NOMO-1 (cell line): ENCODE results near the gene NTNG2.

Experiments used
- DNase-seq, 2 experiments: peaks; one replicate each; lab custom pipeline; 2025; ENCODE audit not compliant: unreplicated experiment in 2 of 2; lab: John Stamatoyannopoulos, UW

Gene NTNG2

DNA sequence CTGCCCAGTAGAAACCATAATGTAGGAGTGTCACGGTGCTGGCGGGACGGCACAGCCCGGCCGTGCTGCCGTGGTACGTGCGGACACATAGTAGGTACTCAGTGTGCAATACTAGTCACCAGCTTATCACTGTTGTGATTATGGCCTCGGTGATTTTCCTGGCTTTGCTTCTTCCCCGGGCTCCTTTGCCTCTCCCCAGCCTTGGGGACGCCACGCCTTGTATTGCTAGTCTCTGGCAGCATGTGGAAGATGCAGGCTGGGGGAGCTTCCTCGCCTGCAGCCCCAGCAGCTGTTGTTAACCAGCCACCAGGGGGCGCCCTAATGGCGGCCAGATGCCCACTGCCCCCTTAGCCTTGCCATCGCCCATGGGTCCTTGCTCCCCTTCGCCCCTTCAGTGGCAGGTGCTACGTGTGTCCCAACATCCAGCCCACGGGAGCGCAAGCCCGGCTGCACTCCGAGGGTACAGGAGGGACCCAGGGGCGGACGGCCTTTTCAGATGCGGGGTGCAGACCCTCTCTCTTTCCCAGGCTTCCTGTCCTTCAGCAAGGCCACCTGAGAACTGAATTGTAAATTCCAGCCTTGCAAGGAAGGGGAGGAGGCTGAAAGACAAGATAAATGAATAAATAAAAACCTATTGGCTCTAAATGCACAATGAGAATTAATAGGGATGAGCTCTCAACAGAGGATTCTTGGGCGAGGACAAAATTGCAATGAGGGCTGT, 8.0 kb downstream of the NTNG2 start:
- peak; percentile 46 to 55 for DNase-seq

DNA sequence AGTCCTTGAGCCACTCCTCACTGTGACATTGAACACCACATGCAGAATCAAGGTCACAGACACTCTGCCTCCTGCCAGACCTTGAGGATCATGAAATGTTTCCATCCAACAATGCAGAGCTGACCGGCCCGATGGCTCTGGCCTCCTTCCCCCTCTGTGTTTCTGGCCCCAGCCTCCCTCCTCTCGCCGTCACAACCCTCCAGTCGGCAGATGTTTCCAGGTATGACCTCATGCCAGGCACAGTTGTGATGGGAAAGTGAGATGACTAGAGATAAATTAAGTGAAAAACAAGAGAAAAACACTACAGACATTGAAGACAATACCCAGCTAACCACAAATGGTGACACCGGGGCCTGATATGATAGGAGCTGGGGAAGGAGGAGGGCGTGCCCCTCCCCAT, 9.8 kb downstream of the NTNG2 start:
- DNase-seq, result no peak

DNA sequence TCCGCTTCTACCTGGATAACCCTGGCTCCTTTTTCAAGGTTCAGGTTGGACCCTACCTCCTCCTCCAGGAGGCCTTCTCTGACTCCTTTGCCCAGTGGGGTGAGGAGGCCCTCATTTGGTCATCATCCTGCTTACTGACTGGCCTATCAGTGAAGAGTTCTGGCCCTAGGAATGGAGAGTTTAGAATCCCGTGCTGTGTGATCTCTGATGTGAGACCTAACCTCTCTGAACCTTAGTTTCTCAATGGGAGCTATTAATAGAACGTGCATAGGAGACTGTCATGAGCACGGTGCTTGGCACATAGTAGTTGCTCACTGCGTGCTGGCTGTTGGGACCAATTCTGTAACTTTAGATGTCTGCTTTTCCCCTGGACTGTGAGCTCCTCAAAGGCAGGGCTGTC, 10.3 kb downstream of the NTNG2 start:
- no peak for DNase-seq

DNA sequence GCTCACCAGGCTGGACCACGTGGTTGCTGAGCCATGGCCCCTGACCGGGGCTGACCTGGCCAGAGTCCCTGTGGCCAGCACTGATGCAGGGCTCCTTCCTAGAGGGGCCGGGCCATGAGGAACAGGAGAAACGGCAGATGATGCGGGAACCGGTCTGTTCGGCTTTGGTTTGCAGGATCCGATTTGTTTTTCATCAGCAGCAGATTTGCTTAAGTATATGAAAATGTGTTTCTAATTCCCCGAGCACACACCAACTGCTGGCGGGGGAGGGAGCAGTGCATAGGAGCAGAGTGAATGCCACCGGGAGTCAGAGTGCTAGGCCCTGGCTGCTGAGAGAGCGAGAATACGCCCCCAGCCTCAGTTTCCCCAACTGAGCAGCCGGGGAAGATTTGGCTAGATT, 13.6 kb downstream of the NTNG2 start:
- no peak for DNase-seq

GRCh38 chr9:132176338-132176737, 14.5 kb downstream of the NTNG2 start:
- no peak for DNase-seq

DNA sequence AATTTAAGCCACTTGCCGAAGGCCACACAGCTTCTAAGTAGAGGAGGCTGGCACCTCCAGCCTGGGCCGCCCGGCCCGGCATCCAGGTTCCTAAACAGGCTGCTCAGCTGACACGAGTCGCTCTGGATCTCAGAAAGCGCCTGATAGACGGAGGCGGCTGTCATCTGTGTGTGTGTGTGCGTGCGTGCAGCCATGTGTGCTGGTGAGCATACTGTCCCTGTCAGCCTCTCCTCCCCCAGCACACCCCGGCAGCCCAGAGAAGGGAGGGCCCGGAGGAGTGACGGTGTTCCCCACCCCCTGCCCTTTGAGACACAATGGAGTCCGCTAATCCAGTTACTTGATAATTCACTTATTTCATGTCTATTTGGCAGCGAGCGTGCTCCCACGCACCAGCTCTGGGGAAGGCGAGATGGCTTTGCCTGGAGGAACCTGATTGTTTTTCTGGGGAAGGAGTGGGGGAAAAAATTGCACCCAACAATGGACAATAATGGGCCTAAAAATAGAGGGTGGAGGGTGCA, 20.0 kb downstream of the NTNG2 start:
- DNase-seq, result no peak

DNA sequence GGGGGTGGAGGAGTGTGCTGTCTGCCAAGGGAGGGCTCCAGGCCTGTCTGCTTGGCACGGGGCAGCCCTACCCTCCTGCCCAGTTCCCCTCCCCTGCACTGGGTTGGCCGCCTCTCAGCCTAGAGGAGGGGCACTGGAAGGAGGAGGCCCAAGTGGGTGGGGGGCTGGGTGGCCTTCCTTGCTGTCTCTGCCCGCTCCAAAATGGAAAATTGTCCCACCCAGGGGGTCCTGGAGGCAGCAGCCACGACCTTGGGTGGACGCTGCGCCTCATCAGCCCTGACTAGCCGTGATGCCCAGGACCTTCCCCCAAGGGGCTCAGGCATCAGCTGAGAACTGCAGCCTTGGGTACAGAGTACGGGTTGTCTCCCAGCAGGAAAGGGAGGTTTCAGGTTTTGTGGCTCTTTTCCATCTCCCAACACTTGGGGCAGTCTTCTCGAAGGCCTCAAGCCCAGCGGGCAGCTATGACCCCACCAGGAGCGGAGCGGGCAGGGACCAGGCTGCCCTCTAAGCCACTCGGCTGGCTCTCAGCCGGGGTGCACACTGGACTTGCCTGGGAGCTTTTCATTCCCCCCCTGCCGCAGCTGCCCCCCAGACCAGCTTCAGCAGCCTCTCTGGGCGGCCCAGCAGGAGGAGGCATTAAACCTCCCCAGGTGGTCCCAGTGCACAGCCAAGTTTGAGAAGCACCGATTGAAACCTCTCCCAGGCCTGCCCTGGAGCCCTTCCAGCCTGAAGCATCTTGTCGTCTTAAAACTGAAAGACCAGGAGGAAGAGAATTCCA, 20.6 kb downstream of the NTNG2 start:
- DNase-seq, result no peak

DNA sequence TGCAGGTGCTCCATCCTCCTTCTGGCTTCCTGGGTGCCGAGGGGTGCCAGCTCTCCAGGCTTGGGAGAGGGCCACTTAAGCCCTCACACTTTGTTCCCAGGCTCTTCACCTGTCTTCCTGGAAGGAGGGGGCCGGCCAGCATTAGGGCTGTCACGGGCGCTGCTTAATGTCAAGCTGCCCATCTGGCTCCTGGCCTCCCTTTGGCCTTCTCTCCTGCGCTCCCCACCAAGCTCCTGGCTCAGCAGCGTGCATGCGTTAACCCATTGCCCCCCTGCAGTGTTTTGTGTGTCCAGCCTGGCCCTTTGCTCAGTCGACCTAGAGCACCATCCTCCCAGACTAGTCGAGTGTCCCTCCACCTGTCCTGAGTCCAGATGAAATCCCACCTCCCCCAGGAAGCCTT, 21.3 kb downstream of the NTNG2 start:
- no peak for DNase-seq

GRCh38 chr9:132183715-132184114, 21.9 kb downstream of the NTNG2 start:
- no peak for DNase-seq

DNA sequence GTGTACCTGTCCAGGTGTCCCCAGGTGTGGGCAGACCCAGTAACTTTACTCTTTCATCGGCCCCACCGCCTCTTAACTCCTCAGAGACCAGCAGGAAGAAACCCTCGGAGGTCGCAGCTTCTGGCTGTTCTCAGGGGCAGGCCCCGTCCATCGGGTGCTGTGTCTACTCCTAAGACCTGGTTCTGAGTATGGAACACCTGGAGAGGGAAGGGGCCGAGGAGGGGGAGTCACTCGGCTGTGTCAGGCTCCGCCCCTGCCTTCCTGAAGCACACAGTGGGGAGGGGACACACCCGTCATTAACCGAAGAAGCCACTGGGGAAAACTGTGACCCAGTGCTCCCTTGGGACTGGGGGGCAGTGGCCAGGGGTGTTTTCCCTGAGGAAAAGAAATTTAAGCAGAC, 22.3 kb downstream of the NTNG2 start:
- no peak for DNase-seq

- DNase-seq, result no peak
These were observed 23.5 kb downstream of the NTNG2 start for GRCh38 chr9:132185073-132186009.

DNA sequence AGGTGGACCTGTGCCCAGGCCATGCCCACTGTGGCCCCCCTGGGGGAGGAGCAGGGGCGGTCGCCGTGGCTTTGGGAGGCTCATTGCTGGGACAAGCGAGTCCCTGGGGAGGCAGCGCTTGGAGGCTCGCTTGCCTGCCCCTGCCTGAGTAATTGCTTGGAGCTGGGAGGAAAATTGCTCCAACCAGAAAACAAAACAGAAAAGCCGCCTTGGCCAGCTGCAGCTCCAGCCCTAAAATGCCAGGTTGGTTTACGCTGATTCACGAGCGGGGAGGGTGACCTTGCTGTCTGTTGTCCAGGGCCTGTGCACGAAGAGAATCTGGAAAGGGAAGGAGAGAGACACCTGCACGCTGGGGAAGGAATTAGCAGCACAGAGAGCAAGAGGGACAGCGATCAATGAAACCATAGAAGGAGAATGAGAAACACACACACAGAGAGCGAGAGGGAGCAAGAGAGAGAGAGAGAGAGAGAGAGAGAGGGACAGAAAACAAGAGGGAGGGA, 25.3 kb downstream of the NTNG2 start:
- DNase-seq, result no peak

- no peak for DNase-seq
These were observed 29.1 kb downstream of the NTNG2 start for GRCh38 chr9:132190966-132191365.

DNA sequence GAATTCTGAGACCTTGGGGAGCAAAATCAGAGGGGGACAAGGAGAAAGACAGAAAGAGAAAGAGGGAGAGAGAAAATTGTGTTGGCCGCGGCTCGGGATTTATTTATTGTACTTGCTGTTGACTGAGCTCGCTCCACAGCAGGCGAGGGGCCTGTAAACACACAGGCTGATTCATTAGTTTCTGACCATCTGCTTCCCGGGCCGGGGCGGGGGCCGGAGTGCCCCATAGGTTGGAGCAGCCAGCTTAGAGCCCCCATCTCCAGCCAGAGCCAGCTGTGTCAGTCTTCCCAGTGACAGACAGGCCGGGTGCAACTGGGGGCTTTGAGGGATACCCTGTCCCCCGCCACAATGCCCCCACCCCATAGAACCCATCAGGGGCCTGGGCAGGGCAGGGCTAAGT, 30.9 kb downstream of the NTNG2 start:
- DNase-seq, result no peak

- DNase-seq, result no peak
These were observed 31.6 kb downstream of the NTNG2 start for GRCh38 chr9:132193227-132194124.

- DNase-seq, result no peak
These were observed 32.6 kb downstream of the NTNG2 start for GRCh38 chr9:132194508-132194907.

DNA sequence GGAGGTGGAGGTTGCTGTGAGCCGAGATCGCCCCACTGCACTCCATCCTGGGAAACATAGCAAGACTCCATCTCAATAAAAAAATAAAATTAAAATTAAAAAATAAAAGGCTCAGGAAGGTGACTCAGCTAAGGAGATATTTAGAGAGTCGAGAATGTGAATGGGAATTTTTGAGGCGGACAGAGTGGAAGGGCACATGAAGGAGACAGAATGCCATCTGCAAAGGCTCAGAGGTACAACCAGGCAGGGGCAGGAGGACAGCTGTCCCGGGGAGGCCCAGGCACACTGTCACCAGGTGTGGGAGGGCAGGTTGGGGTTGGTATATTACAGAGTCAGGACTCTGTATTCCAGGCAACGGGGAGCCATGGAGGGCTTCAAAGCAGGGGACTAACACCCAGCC, 35.5 kb downstream of the NTNG2 start:
- no peak for DNase-seq

GRCh38 chr9:132197856-132198550, 36.1 kb downstream of the NTNG2 start:
- no peak for DNase-seq

GRCh38 chr9:132199056-132199455, 37.2 kb downstream of the NTNG2 start:
- no peak for DNase-seq
